Epithelial cell of proximal tubule (primary cell): ENCODE data around the gene ZNF85. TPM values are rescaled to one million over a fixed set of nuclear protein-coding genes. Genes with fewer than 3 reads are reported as not detected.
A peak's percentile ranks its signal among the peaks of the same experiment; 100 is the strongest.
"Not testable (repeated sequence)": the region's sequence is repeated elsewhere in the genome, so short reads cannot be mapped to it uniquely, and the experiment has no call there.

Experiments
- DNase-seq: peaks from one replicate; pipeline ENCODE4 v3.0.0-alpha.2; 2011; ENCODE audit warnings: low read depth
- H3K4me3 ChIP-seq: 2 replicates; pipeline ENCODE4 v1.5.1; 2011; ENCODE audit warnings: low read depth, mild to moderate bottlenecking, low read length
- total RNA-seq: library from RNA; depleted of rRNA; stranded (reverse); fragments of >200 nt; gene quantifications from 2 replicates; pipeline ENCODE4 v1.2.3, GENCODE V29; 2015
- TF ChIP-seq, protein P1 (sequence below): conservative IDR thresholded peaks from 2 replicates; pipeline ENCODE4 v1.5.1; 2012; ENCODE audit warnings: low read depth, mild to moderate bottlenecking, low read length

Gene ZNF85
- total RNA-seq, 1 donor from 2014 or later = 12.1 TPM

DNA sequence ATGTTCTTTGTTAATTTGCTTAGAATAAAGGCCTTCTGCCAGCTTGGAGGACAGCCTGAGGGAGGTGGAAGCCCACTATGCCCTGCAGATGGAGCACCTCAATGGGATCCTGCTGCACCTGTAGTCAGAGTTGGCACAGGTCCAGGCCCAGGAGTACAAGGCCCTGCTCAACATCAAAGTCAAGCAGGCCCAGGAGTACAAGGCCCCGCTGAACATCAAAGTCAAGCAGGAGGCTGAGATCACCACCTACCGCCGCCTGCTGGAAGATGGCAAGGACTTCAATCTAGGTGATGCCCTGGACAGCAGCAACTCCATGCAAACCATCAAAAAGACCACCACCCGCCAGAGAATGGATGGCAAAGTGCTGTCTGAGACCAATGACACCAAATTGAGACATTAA, 41.7 kb downstream of the ZNF85 start:
- TF ChIP-seq, protein P1, sequence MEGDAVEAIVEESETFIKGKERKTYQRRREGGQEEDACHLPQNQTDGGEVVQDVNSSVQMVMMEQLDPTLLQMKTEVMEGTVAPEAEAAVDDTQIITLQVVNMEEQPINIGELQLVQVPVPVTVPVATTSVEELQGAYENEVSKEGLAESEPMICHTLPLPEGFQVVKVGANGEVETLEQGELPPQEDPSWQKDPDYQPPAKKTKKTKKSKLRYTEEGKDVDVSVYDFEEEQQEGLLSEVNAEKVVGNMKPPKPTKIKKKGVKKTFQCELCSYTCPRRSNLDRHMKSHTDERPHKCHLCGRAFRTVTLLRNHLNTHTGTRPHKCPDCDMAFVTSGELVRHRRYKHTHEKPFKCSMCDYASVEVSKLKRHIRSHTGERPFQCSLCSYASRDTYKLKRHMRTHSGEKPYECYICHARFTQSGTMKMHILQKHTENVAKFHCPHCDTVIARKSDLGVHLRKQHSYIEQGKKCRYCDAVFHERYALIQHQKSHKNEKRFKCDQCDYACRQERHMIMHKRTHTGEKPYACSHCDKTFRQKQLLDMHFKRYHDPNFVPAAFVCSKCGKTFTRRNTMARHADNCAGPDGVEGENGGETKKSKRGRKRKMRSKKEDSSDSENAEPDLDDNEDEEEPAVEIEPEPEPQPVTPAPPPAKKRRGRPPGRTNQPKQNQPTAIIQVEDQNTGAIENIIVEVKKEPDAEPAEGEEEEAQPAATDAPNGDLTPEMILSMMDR = no peak
- H3K4me3 ChIP-seq = no peak overlapping the region
- no peak for DNase-seq

- no peak overlapping the region for H3K4me3 ChIP-seq
- TF ChIP-seq, protein P1 = no peak
- DNase-seq = no peak
Measured at GRCh38 chr19:20968092-20968491, 45.0 kb downstream of the ZNF85 start.

DNA sequence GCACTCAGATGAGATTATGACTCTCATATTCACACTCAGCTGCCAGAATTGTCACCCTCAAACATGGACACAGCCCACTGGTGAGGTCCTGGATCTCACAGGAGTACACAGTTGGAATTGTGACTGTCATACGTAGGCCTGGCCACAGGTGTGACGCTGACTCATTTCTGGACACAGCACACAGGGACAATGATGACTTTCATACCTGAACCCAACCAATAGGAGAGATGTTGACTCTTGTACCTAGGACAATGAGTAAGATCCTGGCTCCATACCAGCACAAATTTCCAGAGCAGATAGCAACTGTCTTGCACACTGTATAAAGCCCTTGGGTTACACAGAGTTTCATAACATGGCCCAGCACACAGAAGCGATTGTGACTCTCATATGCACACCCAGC, 46.4 kb downstream of the ZNF85 start:
- H3K4me3 ChIP-seq = no peak overlapping the region
- no peak for DNase-seq
- TF ChIP-seq, protein P1 = no peak

DNA sequence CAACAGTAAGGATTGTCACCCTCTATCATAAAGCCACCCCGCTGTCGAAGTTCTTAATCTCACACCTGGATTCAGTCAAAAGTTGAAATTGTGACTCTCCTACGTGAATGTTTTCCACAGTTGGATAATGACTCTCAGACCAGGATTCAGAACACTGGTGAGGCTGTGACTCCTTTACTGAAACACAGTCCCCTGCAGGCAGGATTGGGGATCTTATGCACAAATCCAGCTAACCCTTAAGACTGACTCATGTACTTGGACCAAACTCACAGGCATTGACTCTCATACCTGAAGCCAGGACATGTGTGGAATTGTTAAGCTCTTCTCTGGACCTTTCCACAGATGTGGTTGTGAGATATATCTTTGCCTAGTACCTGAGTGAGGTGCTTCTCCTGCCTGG, 46.8 kb downstream of the ZNF85 start:
- H3K4me3 ChIP-seq = no peak overlapping the region
- no peak for DNase-seq
- TF ChIP-seq, protein P1 = no peak

GRCh38 chr19:20992788-20993187, 69.7 kb downstream of the ZNF85 start:
- not testable (repeated sequence) for H3K4me3 ChIP-seq, DNase-seq

DNA sequence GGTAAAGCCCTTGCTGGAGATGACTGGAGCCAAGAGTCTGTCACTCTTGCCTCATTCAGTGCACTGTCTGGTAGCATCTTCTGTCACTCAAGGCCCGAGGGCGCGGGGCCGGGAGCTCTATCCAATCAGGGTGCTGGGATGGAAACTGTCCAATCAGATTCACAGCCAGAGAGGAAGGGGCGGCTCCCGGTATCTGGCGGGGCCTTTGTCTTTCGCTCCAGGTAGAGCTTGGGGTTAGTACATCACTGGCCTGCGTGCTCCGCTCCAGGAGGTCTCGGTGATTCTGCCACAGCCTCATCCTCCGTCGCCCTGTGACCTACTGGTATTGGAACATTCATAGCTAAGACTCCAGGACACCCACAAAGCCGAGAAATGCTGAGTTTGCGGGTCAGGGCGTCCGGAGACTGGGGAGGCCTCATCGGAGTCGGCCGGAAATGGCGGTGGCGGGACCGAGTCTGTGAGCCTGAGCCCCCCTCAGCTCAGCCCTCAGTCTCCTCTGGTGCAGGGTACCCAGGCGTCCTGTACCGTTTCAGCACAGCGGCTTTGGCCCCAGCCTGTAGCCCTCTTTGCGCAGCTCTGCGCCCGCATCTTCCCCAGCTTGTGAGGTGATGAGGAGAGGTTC, 76.8 kb downstream of the ZNF85 start:
- H3K4me3 ChIP-seq = peak overlapping the region; percentile 65
- TF ChIP-seq, protein P1 = no peak
- DNase-seq = peak; percentile 43

Other genes starting within 250 kb of the ZNF85 start
- 2.5 and 5.1 TPM in 2 replicates for gene ZNF66, start 146.9 kb upstream of the ZNF85 start, total RNA-seq
- 5.1 and 8.0 TPM in 2 replicates for gene ZNF430, start 97.4 kb downstream of the ZNF85 start, total RNA-seq
- gene ZNF714, start 159.0 kb downstream of the ZNF85 start, total RNA-seq = 7.6 and 13.9 TPM in 2 replicates
- gene ZNF431, start 218.8 kb downstream of the ZNF85 start, total RNA-seq = 2.2 and 2.9 TPM in 2 replicates